Smooth muscle cell of the umbilical artery (primary cell): ENCODE data around the gene TAMM41. TPM values are rescaled to one million over a fixed set of nuclear protein-coding genes. Genes with fewer than 3 reads are reported as not detected.

Experiments
- total RNA-seq: library from RNA; depleted of rRNA; stranded (reverse); fragments of >200 nt; gene quantifications from 2 replicates; pipeline ENCODE4 v1.2.3, GENCODE V29; 2014

Gene TAMM41, protein sequence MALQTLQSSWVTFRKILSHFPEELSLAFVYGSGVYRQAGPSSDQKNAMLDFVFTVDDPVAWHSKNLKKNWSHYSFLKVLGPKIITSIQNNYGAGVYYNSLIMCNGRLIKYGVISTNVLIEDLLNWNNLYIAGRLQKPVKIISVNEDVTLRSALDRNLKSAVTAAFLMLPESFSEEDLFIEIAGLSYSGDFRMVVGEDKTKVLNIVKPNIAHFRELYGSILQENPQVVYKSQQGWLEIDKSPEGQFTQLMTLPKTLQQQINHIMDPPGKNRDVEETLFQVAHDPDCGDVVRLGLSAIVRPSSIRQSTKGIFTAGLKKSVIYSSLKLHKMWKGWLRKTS
- total RNA-seq: 6.2 and 8.0 TPM in 2 replicates

DNA sequence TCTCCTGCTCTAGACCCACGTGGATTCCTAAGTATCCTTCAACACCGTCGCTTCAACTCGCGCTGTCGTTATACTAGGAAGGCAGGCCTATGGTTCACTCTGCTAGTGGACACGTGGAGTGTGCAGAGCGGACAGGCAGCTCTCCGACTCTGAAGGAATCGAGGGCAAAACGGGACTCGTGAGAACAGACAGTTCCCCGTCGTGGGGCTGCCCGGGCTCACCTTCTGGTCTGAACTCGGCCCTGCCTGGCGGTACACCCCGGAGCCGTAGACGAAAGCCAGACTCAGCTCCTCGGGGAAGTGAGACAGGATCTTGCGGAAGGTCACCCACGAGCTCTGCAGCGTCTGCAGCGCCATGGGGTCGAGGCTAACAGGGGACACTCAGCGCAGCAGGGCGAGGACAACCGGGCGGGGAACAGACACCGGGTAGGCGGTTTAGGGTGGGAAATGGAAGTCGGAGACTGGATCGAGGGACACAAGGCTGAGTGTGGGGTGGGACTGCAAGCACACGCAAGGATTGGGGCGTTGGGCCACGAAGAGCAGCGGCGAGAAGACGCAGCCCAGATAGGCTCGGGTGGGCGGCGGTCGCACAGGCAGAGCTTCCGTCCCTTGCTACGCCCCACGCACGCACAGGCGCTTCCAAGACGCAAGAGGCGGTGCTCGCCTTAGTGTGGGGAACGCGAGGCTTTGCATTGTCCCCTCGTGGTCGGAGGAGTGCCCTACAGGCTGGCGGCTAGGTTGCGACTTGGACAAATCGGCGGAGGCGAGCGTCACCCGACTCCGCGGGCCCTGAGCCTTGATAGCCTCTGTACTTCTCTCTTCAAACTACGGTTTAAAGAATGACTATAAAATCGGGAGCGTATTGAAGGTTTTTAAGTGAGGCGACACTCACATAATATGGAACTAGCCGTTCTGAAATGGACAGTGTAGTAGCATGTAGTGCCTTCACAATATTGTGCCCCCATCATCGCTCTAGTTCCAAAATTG is at the start of gene TAMM41:
TAMM41 (minus strand) TSS at position 605 of the 986 bp plus-strand sequence; CDS start at position 356, 249 bp downstream.

Other genes starting within 250 kb of the TAMM41 start
- 68.4 and 84.6 TPM in 2 replicates for gene VGLL4, start 203.0 kb downstream of the TAMM41 start, total RNA-seq
- gene SYN2, start 157.5 kb upstream of the TAMM41 start, total RNA-seq: 0.37 TPM in 1 of 2 replicates, not detected in the other